RWPE1 (cell line): Measurements from ENCODE around the gene XRCC1.

ENCODE experiments used
- CTCF ChIA-PET: fragments of 350-600 bp; sonication (Branson Sonifier 250); formaldehyde crosslinking; extraction: SDS; loops from one replicate; lab custom pipeline; 2021; lab: Yijun Ruan, JAX
- POLR2A ChIA-PET: fragments of 400-600 bp; formaldehyde crosslinking; extraction: SDS; loops from one replicate; lab custom pipeline; 2020; ENCODE audit warnings: antibody characterized with exemption; ENCODE audit not compliant: low non-redundant PET; lab: Yijun Ruan, JAX
- DNase-seq: peaks from one replicate; pipeline ENCODE4 v3.0.0; 2012; ENCODE audit warnings: low spot score
- H3K27ac ChIP-seq: fragments of 450-650 bp; 2 replicates; pipeline ENCODE4 v1.5.1; 2017
- TF ChIP-seq, protein P1 (sequence below): fragments of 450-650 bp; conservative IDR thresholded peaks from 2 replicates; pipeline ENCODE4 v1.5.1; 2017; ENCODE audit warnings: low read depth, mild to moderate bottlenecking

Gene XRCC1

DNA sequence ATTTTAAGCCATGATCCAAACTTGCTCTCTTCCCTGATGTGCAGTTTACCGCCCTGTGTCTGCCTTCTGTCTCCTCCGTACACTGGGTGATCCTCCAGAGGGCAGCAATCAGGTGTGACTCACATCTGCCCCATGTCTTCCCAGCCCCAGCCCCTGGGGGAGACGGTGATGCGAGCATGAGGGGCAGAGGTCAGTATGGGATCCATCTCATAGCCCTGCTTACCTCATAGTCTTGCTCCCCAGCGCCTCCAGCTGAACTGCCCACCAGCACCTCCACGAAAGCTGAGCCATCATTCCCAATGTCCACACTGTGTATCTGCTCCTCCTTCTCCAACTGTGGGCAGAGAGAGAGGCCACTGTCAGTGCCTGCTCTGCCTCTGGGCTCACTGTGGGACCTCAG, 14.6 kb downstream of the XRCC1 start:
- no peak for DNase-seq
- POLR2A ChIA-PET = interaction anchor here (0.7 kb wide), 1 partner anchor 239 kb away, joined by 4 read pairs; no protein-coding TSS in a partner anchor
- TF ChIP-seq, protein P1, sequence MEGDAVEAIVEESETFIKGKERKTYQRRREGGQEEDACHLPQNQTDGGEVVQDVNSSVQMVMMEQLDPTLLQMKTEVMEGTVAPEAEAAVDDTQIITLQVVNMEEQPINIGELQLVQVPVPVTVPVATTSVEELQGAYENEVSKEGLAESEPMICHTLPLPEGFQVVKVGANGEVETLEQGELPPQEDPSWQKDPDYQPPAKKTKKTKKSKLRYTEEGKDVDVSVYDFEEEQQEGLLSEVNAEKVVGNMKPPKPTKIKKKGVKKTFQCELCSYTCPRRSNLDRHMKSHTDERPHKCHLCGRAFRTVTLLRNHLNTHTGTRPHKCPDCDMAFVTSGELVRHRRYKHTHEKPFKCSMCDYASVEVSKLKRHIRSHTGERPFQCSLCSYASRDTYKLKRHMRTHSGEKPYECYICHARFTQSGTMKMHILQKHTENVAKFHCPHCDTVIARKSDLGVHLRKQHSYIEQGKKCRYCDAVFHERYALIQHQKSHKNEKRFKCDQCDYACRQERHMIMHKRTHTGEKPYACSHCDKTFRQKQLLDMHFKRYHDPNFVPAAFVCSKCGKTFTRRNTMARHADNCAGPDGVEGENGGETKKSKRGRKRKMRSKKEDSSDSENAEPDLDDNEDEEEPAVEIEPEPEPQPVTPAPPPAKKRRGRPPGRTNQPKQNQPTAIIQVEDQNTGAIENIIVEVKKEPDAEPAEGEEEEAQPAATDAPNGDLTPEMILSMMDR = no peak
- peak overlapping the region; percentile 31 for H3K27ac ChIP-seq
- CTCF ChIA-PET = no interaction called here

DNA sequence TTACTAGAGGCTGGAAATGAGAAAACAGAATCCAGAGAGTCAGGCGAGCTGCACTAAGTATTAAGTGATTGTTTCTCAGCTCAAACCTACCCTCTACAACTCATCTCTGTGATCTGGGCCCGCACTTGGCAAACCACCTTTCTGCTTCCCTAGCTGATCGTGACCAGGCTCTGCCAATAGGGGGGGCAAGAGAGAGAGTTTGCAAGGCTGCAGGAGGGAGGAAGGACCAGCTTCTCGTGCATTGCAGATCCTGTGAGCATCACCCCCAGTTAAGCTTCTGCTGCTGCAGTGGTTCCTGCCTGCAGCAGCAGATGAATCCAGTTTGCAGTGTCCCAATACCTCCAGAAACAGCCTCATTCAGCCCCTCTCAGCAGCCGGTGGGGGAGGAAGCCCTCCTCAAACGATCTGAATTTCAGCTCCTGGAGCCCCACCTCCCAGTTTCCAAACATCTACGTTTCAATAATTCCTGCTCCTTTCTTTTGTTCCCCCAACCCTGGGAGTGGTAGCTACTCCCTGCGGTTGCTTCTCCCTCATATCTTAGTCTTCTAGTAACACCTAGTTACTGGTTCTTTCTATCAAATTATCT, 20.0 kb downstream of the XRCC1 start:
- ChIA-PET POLR2A (no interaction called here), CTCF (interaction anchor here (0.5 to 1.7 kb wide), 14 partner anchors 10 to 255 kb away, joined by 3 to 8 read pairs (median 4); no protein-coding TSS in a partner anchor)
- no peak overlapping the region for H3K27ac ChIP-seq
- TF ChIP-seq, protein P1 = peak; percentile 69
- DNase-seq = peak; percentile 43

DNA sequence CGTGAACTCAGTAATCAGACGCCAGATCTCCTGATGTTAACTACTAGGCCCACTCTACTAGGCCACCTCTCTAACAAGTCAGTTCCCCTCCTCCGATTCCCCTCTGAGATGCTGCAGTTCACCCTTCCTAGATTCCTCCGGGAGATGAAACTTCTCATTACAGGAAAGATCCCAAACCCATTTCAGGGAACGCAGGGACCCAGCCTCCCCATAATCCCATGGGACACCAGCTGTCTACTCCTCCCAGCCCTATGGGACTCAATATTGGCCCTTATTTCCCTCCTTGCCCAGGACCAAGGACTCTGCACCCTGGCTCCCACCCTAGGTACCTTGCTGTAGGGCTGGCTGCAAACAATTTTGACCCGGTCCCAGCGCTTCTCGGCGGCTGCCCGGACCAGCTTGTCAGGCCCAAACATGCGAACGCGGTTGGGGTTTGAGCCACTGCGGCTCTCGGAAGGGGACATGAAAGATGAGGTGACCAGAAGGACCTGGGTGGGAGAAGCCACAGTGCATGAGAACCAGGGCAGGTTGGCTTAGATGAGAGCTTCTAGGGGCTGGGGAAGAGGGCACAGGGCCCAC, 20.9 kb downstream of the XRCC1 start:
- no peak for DNase-seq
- POLR2A ChIA-PET = no interaction called here
- no peak overlapping the region for H3K27ac ChIP-seq
- TF ChIP-seq, protein P1 = no peak
- CTCF ChIA-PET = interaction anchor here (0.5 to 1.7 kb wide), 12 partner anchors 11 to 199 kb away, joined by 3 to 8 read pairs (median 4); no protein-coding TSS in a partner anchor

DNA sequence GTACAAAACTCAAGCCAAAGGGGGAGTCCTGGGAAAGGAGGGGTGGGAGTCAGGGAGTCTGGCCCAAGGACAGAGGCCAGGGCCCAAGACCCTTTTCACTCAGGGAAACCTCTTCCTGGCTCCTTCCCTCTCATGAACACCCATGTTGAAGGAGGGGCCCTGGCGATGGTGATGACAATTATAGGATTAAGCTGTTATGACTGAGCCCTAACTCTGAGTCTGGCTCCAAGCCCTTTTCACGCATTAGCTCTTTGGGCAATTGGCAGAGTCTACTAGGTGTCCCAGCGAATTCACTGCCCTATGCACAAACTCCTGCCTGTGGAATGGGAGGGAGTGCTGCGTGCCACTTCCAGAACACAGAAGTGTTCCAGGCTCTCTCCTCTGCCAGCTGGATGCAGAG, 21.7 kb downstream of the XRCC1 start:
- CTCF ChIA-PET = interaction anchor here (0.7 kb wide), 1 partner anchor 351 kb away, joined by 9 read pairs; no protein-coding TSS in a partner anchor

DNA sequence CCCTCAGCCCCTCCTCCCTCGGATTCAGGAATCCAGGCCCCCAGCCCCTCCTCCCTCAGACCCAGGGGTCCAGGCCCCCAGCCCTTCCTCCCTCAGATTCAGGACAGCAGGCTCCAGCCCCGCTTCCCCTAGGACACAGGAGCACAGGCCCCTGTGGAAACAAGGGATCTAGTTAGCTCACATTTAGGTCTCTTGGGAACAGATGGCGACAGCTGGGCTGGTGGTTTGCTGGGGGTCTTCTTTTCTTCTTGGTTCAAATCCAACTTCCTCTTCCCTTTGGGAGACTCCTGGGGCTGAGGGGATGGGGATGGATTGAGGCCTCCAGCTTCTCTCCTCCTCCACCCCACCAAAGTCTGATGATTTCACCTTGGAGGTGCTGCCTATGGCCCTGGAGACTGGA, 22.7 kb downstream of the XRCC1 start:
- DNase-seq = no peak
- POLR2A ChIA-PET = no interaction called here
- CTCF ChIA-PET = interaction anchor here (0.7 kb wide), 1 partner anchor 352 kb away, joined by 9 read pairs; no protein-coding TSS in a partner anchor

More for the DNA sequence above, 21.7 kb downstream of the XRCC1 start:
- TF ChIP-seq, protein P1 = no peak
- POLR2A ChIA-PET = no interaction called here
- H3K27ac ChIP-seq = no peak overlapping the region
- no peak for DNase-seq

DNA sequence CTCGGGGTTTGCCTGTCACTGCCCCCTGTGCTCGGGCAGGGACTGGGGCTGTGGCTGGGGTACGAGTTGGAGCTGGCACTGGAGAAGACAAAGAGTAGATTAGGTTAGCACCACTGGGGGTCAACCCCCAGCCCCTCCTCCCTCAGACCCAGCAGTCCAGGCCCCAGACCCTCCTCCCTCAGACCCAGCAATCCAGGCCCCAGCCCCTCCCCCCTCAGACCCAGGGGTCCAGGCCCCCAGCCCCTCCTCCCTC, 23.2 kb downstream of the XRCC1 start:
- no peak for DNase-seq
- POLR2A ChIA-PET = no interaction called here
- no peak overlapping the region for H3K27ac ChIP-seq
- TF ChIP-seq, protein P1 = no peak
- CTCF ChIA-PET = interaction anchor here (0.7 kb wide), 1 partner anchor 1853 kb away, joined by 3 read pairs; no protein-coding TSS in a partner anchor

More for the DNA sequence above, 22.7 kb downstream of the XRCC1 start:
- no peak overlapping the region for H3K27ac ChIP-seq
- TF ChIP-seq, protein P1 = no peak
